Mesothelial cell of epicardium (in vitro differentiated cells): ENCODE measurements around the gene PDLIM1. TPM values are rescaled to one million over a fixed set of nuclear protein-coding genes. Genes with fewer than 3 reads are reported as not detected.

Experiments
- DNase-seq, 2 experiments: peaks; one replicate each; pipeline ENCODE4 v3.0.0; 2021; ENCODE audit warnings: low spot score in 2 of 2; ENCODE audit not compliant: unreplicated experiment in 2 of 2
- H3K27ac Mint-ChIP-seq: 2 replicates; pipeline ENCODE4 v1.8.0; 2021; ENCODE audit warnings: mixed read lengths
- H3K27me3 Mint-ChIP-seq: 2 replicates; pipeline ENCODE4 v1.8.0; 2021; ENCODE audit warnings: low read depth, mixed read lengths
- H3K36me3 Mint-ChIP-seq: 2 replicates; pipeline ENCODE4 v1.8.0; 2021; ENCODE audit warnings: mixed read lengths
- H3K4me1 Mint-ChIP-seq: 2 replicates; pipeline ENCODE4 v1.8.0; 2021; ENCODE audit warnings: mixed read lengths
- H3K4me3 Mint-ChIP-seq: 2 replicates; pipeline ENCODE4 v1.8.0; 2021; ENCODE audit warnings: mild to moderate bottlenecking, moderate library complexity, mixed read lengths
- H3K9me3 Mint-ChIP-seq: 2 replicates; pipeline ENCODE4 v1.8.0; 2021; ENCODE audit warnings: mixed read lengths
- CTCF ChIP-seq: fragments of 200-600 bp; sonication (generic); IDR thresholded peaks from one replicate; pipeline ENCODE4 v1.5.0; 2021; ENCODE audit warnings: antibody characterized with exemption; ENCODE audit not compliant: unreplicated experiment
- total RNA-seq: library from RNA; stranded (reverse); gene quantifications from 3 replicates; pipeline ENCODE4 v1.2.1, GENCODE V29; 2021

PDLIM1 gene
- total RNA-seq, 1 donor from 2014 or later, result 121 TPM

DNA sequence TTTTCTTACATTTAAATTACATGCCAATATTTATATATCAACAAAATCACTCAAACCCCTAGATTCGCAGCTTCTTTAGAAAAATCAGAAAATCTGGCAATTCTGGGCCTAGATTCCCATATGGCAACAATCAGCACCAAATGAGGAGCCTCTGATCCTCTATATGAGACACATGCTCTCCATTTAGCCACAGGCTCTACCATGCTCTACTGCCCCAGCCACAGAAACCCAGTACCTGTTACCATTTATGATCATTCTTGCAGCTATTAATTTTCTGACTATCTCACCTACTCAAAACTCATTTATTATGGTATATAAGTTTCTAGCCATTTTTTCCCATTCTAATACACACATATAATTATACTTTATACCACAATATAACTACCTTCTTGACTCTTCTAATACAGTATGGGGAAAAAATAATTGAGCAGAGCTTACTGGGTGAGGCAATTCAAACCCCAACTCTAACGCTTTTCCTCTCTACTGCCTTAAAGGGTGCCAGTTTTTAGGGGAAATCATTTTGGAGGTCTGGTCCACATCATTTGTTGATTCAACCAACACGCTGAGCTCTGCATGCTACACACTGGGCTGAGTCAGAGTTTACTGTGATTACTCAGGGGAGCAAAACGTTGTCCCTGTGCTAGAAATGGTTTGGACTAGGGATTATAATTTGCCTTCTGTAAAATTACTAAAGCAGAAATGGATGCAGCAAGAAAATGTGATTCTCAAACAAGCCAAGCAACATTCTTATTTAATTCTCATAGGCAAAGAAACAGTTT, 11.6 kb downstream of the PDLIM1 start:
- DNase-seq, result no peak
- no peak for TF ChIP-seq CTCF
- H3K4me1 Mint-ChIP-seq, result peaks cover 27% of the 10 kb centered on the region
- H3K4me3 Mint-ChIP-seq, result no peak overlapping the region
- H3K27ac Mint-ChIP-seq, result peak overlapping the region; percentile 34
- peaks cover 2% of the 10 kb centered on the region for H3K36me3 Mint-ChIP-seq
- H3K9me3 Mint-ChIP-seq, result peaks cover 3% of the 10 kb centered on the region
- no peaks in the 10 kb centered on the region for H3K27me3 Mint-ChIP-seq

DNA sequence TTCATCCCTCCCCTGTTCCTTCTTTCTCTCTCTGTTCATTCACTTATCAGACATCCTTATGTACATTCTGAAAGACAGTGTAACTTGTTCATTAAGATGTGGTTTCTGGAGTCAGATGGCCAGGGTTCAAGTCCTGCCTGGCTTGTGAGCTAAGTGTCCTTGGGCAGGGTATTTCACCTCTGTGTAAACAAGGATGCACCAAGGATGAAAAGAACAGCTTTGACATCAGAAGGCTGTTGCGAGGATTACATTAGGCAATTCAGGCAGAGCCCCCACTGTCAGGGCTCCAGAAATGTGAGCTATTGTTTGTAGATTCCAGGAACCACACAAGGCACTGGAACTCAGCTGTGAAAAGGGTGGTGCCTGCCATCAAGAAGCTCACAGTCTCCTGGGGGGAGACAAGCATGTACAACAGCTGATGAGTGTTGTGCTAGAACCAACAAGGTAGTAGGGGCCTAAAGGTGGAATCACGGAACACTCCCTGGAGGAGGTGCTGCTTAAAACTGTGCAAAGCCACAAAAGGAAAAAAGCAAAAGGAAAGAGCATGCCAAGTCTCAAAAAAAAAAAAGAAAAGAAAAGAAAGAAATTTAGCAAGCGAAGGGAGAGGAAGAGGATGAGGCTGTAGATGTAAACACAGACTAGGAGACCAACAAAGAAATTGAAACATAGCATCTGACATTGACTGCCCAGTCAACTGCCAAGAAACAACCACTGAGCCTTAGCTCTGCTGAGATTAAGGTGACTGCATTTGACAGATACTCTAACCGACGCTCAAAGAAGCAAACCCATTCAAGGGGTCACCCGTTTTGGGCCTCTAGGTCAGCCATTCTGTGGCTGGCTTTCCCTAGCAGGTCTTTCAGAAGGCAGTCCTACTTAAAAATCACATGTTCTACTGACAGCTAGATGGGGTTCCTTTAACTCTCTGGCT, 12.5 kb downstream of the PDLIM1 start:
- Mint-ChIP-seq H3K4me1 (peaks cover 35% of the 10 kb centered on the region), H3K9me3 (peaks cover 3% of the 10 kb centered on the region), H3K4me3 (no peak overlapping the region), H3K36me3 (peaks cover 2% of the 10 kb centered on the region), H3K27ac (peak overlapping the region; percentile 65), H3K27me3 (no peaks in the 10 kb centered on the region)
- no peak for TF ChIP-seq CTCF
- DNase-seq, result no peak

- no peaks in the 10 kb centered on the region for H3K27me3 Mint-ChIP-seq
- peak overlapping the region; percentile 65 for H3K27ac Mint-ChIP-seq
- peaks cover 36% of the 10 kb centered on the region for H3K4me1 Mint-ChIP-seq
- peaks cover 2% of the 10 kb centered on the region for H3K36me3 Mint-ChIP-seq
- DNase-seq, result no peak
- no peak for TF ChIP-seq CTCF
- H3K9me3 Mint-ChIP-seq, result peaks cover 3% of the 10 kb centered on the region
- H3K4me3 Mint-ChIP-seq, result no peak overlapping the region
Measured at GRCh38 chr10:95277614-95278013, 13.2 kb downstream of the PDLIM1 start.

GRCh38 chr10:95277201-95277570, 13.6 kb downstream of the PDLIM1 start:
- Mint-ChIP-seq H3K27me3 (no peaks in the 10 kb centered on the region), H3K4me3 (no peak overlapping the region), H3K4me1 (peaks cover 36% of the 10 kb centered on the region), H3K27ac (peak overlapping the region; percentile 14), H3K36me3 (peaks cover 2% of the 10 kb centered on the region), H3K9me3 (peaks cover 3% of the 10 kb centered on the region)
- no peak for TF ChIP-seq CTCF
- no peak for DNase-seq

GRCh38 chr10:95276367-95277200, 14.2 kb downstream of the PDLIM1 start:
- Mint-ChIP-seq H3K36me3 (peaks cover 2% of the 10 kb centered on the region), H3K4me1 (peaks cover 36% of the 10 kb centered on the region), H3K9me3 (peaks cover 3% of the 10 kb centered on the region), H3K4me3 (no peak overlapping the region), H3K27me3 (no peaks in the 10 kb centered on the region), H3K27ac (peak overlapping the region; percentile 83)
- no peak for DNase-seq
- no peak for TF ChIP-seq CTCF
